Stimulated activated CD4-positive, alpha-beta T cell treated with anti-CD3 and anti-CD28 coated beads, Interleukin-4, amount 100 ng/mL, for 24 hours (primary cell): ENCODE results near the gene ARL5B.

ENCODE experiments used
- DNase-seq: peaks from one replicate; pipeline ENCODE4 v3.0.0-alpha.2; 2020

The ARL5B gene

GRCh38 chr10:18659819-18660535, 746 bp downstream of the ARL5B start:
- DNase-seq, result no peak

GRCh38 chr10:18660816-18661431, 1.7 kb downstream of the ARL5B start:
- no peak for DNase-seq

- DNase-seq, result no peak
Measured at GRCh38 chr10:18664841-18665478, 5.7 kb downstream of the ARL5B start.

GRCh38 chr10:18665815-18666558, 6.8 kb downstream of the ARL5B start:
- DNase-seq, result no peak

GRCh38 chr10:18666810-18667209, 7.6 kb downstream of the ARL5B start:
- no peak for DNase-seq

GRCh38 chr10:18668026-18668425, 8.8 kb downstream of the ARL5B start:
- DNase-seq, result no peak

GRCh38 chr10:18675086-18675801, 16.0 kb downstream of the ARL5B start:
- DNase-seq, result no peak

- no peak for DNase-seq
Measured at GRCh38 chr10:18680754-18681153, 21.5 kb downstream of the ARL5B start.

GRCh38 chr10:18681366-18681765, 22.1 kb downstream of the ARL5B start:
- no peak for DNase-seq

- DNase-seq, result no peak
Measured at GRCh38 chr10:18681971-18682411, 22.8 kb downstream of the ARL5B start.

- no peak for DNase-seq
Measured at GRCh38 chr10:18683427-18683826, 24.2 kb downstream of the ARL5B start.

GRCh38 chr10:18684416-18684815, 25.2 kb downstream of the ARL5B start:
- DNase-seq, result no peak

GRCh38 chr10:18684953-18685352, 25.7 kb downstream of the ARL5B start:
- DNase-seq, result no peak

- DNase-seq, result no peak
Measured at GRCh38 chr10:18685555-18685954, 26.3 kb downstream of the ARL5B start.

- DNase-seq, result no peak
Measured at GRCh38 chr10:18687195-18687594, 28.0 kb downstream of the ARL5B start.

GRCh38 chr10:18687706-18688105, 28.5 kb downstream of the ARL5B start:
- DNase-seq, result no peak

GRCh38 chr10:18689498-18689897, 30.3 kb downstream of the ARL5B start:
- DNase-seq, result no peak

GRCh38 chr10:18690541-18690940, 31.3 kb downstream of the ARL5B start:
- DNase-seq, result no peak

- no peak for DNase-seq
Measured at GRCh38 chr10:18699849-18700840, 40.9 kb downstream of the ARL5B start.

GRCh38 chr10:18703521-18703920, 44.3 kb downstream of the ARL5B start:
- no peak for DNase-seq

- no peak for DNase-seq
Measured at GRCh38 chr10:18710201-18710653, 51.0 kb downstream of the ARL5B start.
